Fibroblast of the aortic adventitia (primary cell): ENCODE data around the gene CCRL2. TPM values are rescaled to one million over a fixed set of nuclear protein-coding genes. Genes with fewer than 3 reads are reported as not detected.
A peak's percentile ranks its signal among the peaks of the same experiment; 100 is the strongest.

Experiments used
- DNase-seq: peaks from one replicate; pipeline ENCODE4 v3.0.0-alpha.2; 2010; ENCODE audit warnings: low read depth
- H3K4me3 ChIP-seq: 2 replicates; pipeline ENCODE4 v1.5.1; 2011; ENCODE audit warnings: low read depth, mild to moderate bottlenecking, control low read depth, low read length, moderate library complexity
- CTCF ChIP-seq: IDR thresholded peaks from 2 replicates; pipeline ENCODE4 v1.5.1; 2011; ENCODE audit warnings: mild to moderate bottlenecking, low read length, control low read depth, inconsistent platforms; ENCODE audit not compliant: insufficient read depth
- total RNA-seq: library from RNA; depleted of rRNA; stranded (reverse); fragments of >200 nt; gene quantifications from 2 replicates; pipeline ENCODE4 v1.2.3, GENCODE V29; 2012; ENCODE audit warnings: low replicate concordance

Gene CCRL2
- total RNA-seq, 1 donor = 0.54 TPM

DNA sequence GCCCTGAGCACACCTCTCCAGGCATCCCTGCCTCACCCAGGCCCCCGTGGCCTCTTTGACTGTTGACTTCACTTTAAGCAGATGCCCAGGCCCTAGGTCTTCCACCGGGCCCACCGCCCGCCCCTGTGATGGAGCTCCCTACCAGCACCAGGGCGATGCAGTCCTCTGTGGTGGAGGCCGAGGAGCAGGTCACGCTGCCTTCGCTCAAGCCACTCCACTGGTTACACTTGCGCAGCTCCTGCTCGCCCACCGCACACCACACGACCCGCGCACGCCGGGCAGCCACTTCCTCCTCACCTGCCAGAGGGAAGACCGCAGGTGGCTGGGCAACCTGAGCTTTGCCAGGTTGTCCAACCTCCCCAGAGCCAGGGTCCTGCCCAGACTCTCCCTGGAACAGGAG is 41.7 kb downstream of the CCRL2 start:
- no peak for TF ChIP-seq CTCF
- H3K4me3 ChIP-seq = no peak overlapping the region
- no peak for DNase-seq

DNA sequence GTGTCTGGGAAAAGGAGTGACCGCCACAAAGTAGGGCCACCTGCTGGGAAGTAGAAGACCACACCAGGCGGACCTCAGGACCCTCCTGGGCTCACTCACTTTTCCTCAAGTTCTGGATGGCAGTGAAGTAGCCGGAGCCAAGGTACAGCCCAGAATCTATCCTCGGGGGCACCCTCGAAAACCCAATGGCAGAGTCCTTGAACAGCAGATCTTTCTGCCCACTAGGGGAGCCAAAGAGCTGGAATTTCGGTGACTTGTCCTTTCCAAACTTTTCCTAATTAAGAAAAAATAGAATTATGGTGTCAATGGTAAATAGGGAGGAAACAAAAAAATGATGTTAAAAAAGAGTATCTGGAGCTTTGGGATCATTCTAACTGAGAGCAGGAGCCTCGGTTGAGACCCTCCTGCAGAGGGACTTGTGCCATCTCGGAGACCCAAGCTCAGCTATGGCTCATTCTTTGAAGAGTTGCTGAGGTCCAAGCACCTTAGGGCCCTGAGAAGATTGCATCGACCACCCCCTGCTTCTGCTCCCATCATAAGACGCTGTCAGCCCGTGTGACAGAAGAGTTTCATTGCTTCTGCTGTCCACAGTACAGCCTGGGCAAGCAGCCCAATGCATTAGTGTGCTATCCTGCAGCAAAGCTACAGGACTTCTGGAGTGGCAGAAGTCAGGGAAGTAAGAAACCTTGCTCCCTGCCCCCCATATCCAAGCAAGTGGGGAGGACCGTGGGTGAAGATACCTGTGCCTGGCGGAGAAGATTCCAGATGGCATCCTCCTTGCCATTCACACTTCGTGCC is 42.9 kb downstream of the CCRL2 start:
- no peak overlapping the region for H3K4me3 ChIP-seq
- peak; percentile 26 for DNase-seq
- TF ChIP-seq CTCF = peak; percentile 75

DNA sequence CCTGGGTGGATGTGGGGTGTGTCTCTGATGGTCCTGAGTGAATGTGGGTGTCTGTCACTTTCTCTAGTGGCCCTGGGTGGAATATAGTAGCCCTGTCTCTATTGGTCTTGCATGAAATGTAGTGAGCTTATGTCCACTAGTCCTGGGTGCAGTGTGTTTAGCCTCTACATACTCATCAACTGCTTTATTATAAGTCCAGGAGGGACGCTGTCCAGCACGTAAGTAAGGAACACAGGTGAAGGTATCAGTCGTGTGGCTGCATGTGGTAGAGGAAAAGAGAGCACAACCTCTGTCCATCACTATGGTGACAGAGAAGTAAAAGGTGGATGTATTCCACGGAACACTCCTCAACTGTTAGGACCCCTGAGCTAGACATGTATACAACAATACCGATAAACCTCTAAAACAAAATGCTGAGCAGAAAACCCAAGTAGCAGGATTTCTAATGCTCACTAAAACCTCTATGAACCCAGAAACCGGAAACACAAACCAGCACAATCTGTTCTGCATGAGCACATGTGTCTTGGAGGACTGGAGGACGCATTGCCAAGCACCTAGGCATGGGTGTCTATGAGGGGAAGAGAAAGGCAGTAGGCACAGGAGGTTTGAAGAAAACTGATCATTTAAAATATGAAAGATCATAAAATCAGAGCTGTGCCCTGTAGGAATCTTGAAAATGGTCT is 46.6 kb downstream of the CCRL2 start:
- TF ChIP-seq CTCF = no peak
- DNase-seq = no peak
- no peak overlapping the region for H3K4me3 ChIP-seq

DNA sequence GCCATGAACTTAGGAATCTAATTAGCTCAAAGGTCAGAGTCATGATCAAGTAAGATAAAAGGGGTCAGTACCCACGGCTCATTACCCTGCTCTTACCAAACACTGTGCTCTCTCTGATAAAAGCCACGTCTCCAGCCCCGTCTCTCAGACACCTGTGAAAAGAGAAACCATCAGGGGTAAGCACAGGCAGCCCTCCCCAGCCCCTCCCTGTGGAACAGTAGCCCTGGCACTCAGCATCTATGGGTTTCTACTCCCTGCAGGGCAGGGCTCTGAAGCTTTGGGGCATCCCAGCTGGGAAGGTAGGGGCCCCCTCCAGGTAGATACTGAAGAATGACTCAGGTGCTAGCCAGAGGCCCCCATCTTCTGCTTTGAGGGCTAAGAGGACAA is 47.1 kb downstream of the CCRL2 start:
- TF ChIP-seq CTCF = no peak
- no peak for DNase-seq
- no peak overlapping the region for H3K4me3 ChIP-seq

- no peak for TF ChIP-seq CTCF
- no peak overlapping the region for H3K4me3 ChIP-seq
Measured at GRCh38 chr3:46454606-46455005, 47.5 kb downstream of the CCRL2 start.

DNA sequence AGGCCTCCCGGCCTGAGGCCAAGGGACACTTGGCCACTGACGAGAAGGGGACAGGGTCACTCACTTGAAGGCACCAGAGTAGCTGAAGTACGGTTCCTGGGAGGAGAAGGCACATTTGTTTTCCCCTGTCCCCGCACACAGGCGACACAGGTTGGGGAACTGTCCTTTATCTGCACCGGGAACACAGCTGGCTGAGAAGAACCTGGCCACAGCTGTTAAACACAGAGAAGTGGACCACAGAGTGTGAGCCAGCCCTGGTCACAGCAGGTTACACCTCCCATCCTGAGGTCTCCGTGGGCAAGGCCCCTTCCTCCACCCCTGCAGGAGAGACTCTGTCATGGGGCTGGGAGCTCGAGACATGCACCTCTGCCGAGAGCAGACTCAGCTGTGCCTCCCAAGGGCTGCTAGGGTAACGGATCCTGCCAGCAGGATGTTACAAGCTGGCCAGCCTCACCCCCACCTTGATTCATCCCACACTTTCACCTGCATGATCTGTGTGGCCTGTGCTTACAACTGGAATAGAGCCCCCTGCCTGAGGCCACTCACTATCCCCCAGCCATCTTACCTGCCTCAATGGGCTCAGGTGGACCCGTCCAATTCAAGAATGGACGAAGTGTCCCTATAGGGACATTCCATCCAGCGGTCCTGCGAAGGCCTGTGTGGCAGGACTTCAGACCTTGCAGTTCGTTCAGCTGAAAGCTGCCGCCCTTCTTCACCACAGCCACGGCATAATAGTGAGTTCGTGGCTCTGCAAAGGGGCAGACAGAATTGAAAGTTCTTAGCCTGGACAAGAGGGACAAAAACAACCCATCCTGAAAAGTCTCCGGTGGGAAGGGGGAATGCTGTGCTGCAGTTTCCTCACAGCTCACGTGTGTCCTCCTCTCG is 48.4 kb downstream of the CCRL2 start:
- no peak for DNase-seq
- TF ChIP-seq CTCF = no peak

More at GRCh38 chr3:46454606-46455005, 47.5 kb downstream of the CCRL2 start:
- no peak for DNase-seq

More for the DNA sequence above, 48.4 kb downstream of the CCRL2 start:
- no peak overlapping the region for H3K4me3 ChIP-seq
